Measurements from ENCODE around the gene ANKDD1B. TPM values are rescaled to one million over a fixed set of nuclear protein-coding genes. Genes with fewer than 3 reads are reported as not detected.
"Not testable (repeated sequence)": the region's sequence is repeated elsewhere in the genome, so short reads cannot be mapped to it uniquely, and the experiment has no call there.

Gene ANKDD1B
- total RNA-seq, 1 donor from 2014 or later, result 1.6 TPM

GRCh38 chr5:75686480-75686879 is 75.2 kb downstream of the ANKDD1B start:
- Mint-ChIP-seq H3K27me3 (no peaks in the 10 kb centered on the region), H3K9me3 (no peaks in the 10 kb centered on the region), H3K36me3 (peaks cover 8% of the 10 kb centered on the region), H3K4me1 (ENCODE audit: unreplicated experiment) (no peaks in the 10 kb centered on the region), H3K27ac (no peak overlapping the region), H3K4me3 (no peak overlapping the region)
- TF ChIP-seq, protein P1, sequence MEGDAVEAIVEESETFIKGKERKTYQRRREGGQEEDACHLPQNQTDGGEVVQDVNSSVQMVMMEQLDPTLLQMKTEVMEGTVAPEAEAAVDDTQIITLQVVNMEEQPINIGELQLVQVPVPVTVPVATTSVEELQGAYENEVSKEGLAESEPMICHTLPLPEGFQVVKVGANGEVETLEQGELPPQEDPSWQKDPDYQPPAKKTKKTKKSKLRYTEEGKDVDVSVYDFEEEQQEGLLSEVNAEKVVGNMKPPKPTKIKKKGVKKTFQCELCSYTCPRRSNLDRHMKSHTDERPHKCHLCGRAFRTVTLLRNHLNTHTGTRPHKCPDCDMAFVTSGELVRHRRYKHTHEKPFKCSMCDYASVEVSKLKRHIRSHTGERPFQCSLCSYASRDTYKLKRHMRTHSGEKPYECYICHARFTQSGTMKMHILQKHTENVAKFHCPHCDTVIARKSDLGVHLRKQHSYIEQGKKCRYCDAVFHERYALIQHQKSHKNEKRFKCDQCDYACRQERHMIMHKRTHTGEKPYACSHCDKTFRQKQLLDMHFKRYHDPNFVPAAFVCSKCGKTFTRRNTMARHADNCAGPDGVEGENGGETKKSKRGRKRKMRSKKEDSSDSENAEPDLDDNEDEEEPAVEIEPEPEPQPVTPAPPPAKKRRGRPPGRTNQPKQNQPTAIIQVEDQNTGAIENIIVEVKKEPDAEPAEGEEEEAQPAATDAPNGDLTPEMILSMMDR (conservative IDR thresholded peaks at IDR 0.05), result no peak
- DNase-seq (ENCODE audit: extremely low spot score, unreplicated experiment), result no peak

DNA sequence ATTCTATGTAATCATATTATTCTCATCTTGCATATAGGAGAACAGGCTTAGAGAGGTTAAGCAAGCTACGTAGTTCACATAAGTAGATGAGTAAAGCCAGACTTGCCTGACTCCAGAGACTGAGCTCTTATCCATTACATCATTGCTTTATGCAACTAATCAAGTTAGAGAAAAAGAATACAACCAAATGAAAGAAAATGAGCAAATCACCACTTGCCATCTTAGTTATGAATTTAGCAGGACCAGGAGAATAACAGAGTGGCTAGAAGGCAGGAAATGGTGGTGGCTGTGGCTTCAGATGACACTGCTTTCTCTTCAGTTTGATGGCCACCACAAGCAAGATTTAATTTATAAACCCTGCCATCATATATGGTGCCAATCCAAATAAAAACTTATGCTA is 79.4 kb downstream of the ANKDD1B start:
- Mint-ChIP-seq H3K4me1 (ENCODE audit: unreplicated experiment) (no peaks in the 10 kb centered on the region), H3K4me3 (no peak overlapping the region), H3K27ac (no peak overlapping the region), H3K27me3 (no peaks in the 10 kb centered on the region), H3K9me3 (no peaks in the 10 kb centered on the region), H3K36me3 (peaks cover 15% of the 10 kb centered on the region)
- DNase-seq (ENCODE audit: extremely low spot score, unreplicated experiment), result no peak
- TF ChIP-seq, protein P1 (conservative IDR thresholded peaks at IDR 0.05), result no peak

- Mint-ChIP-seq H3K4me1 (ENCODE audit: unreplicated experiment) (no peaks in the 10 kb centered on the region), H3K4me3 (no peak overlapping the region), H3K27ac (no peak overlapping the region)
These were observed 83.5 kb downstream of the ANKDD1B start for GRCh38 chr5:75694781-75695180.

DNA sequence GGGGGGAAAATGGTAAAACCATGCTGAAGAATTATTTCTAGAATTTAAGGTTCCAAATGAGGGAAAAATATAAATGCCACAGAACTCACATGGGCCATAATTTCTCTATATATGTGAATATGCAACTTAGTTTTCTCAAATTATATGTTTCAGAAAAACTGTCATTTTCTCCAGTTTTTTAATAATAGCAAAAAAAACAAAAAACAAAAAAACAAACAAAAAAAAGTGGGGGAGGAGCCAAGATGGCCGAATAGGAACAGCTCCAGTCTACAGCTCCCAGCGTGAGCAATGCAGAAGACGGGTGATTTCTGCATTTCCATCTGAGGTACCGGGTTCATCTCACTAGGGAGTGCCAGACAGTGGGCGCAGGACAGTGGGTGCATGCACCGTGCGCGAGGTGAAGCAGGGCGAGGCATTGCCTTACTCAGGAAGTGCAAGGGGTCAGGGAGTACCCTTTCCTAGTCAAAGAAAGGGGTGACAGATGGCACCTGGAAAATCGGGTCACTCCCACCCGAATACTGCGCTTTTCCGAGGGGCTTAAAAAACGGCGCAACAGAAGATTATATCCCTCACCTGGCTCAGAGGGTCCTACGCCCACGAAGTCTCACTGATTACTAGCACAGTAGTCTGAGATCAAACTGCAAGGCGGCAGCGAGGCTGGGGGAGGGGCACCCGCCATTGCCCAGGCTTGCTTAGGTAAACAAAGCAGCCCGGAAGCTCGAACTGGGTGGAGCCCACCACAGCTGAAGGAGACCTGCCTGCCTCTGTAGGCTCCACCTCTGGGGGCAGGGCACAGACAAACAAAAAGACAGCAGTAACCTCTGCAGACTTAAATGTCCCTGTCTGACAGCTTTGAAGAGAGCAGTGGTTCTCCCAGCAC is 84.5 kb downstream of the ANKDD1B start:
- H3K9me3 Mint-ChIP-seq; H3K27ac Mint-ChIP-seq; H3K27me3 Mint-ChIP-seq; H3K4me1 Mint-ChIP-seq (ENCODE audit: unreplicated experiment); DNase-seq (ENCODE audit: extremely low spot score, unreplicated experiment); H3K4me3 Mint-ChIP-seq: not testable (repeated sequence)
- peaks cover 11% of the 10 kb centered on the region for H3K36me3 Mint-ChIP-seq

More at GRCh38 chr5:75694781-75695180, 83.5 kb downstream of the ANKDD1B start:
- Mint-ChIP-seq H3K36me3 (peaks cover 11% of the 10 kb centered on the region), H3K9me3 (peaks cover 3% of the 10 kb centered on the region), H3K27me3 (no peaks in the 10 kb centered on the region)
- no peak for DNase-seq (ENCODE audit: extremely low spot score, unreplicated experiment)
- TF ChIP-seq, protein P1 (conservative IDR thresholded peaks at IDR 0.05), result no peak

DNA sequence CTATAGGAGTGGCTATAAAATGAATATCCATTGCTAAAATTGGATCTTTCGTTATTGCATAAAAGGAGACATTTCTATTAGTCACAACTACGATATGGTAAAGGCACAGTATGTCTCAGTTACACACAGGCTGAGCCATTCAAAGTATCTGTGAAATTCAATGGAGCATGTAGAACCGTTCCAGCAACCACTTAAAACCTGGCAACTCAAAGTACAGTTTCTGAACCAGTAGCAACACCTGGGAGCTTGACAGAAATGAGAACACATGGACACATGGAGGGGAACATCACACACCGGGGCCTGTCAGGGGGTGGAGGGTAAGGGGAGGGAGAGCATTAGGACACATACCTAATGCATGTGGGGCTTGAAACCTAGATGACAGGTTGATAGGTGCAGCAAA is 90.6 kb downstream of the ANKDD1B start:
- TF ChIP-seq, protein P1 (conservative IDR thresholded peaks at IDR 0.05), result no peak
- H3K4me1 Mint-ChIP-seq (ENCODE audit: unreplicated experiment), result no peaks in the 10 kb centered on the region
- peaks cover 30% of the 10 kb centered on the region for H3K36me3 Mint-ChIP-seq
- DNase-seq (ENCODE audit: extremely low spot score, unreplicated experiment), result no peak
- H3K27ac Mint-ChIP-seq, result no peak overlapping the region
- H3K9me3 Mint-ChIP-seq, result peaks cover 3% of the 10 kb centered on the region
- no peaks in the 10 kb centered on the region for H3K27me3 Mint-ChIP-seq
- no peak overlapping the region for H3K4me3 Mint-ChIP-seq

DNA sequence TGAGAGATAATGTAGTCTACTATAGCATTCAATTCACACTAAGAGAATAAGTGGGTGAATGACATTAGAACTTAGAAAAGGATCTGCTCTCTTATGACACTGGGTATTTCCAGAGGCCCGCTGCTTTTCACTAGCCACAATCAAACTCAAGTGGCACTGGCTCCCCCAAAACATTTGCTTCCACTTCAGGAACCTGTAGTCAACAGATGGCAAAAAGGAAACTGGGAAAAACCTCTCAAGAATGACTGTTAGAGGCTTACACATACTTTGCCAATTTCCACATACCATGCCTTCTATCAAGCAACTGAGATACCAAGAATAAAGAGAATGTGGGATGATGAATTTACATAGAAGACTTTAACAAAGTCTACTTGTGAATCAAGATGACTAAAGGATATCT is 94.8 kb downstream of the ANKDD1B start:
- peaks cover 34% of the 10 kb centered on the region for H3K36me3 Mint-ChIP-seq
- DNase-seq (ENCODE audit: extremely low spot score, unreplicated experiment), result no peak
- TF ChIP-seq, protein P1 (conservative IDR thresholded peaks at IDR 0.05), result no peak
- no peaks in the 10 kb centered on the region for H3K27me3 Mint-ChIP-seq
- H3K9me3 Mint-ChIP-seq, result no peaks in the 10 kb centered on the region
- no peak overlapping the region for H3K27ac Mint-ChIP-seq
- H3K4me3 Mint-ChIP-seq, result no peak overlapping the region
- no peaks in the 10 kb centered on the region for H3K4me1 Mint-ChIP-seq (ENCODE audit: unreplicated experiment)

All from type B pancreatic cell (in vitro differentiated cells).